ENCODE data around the gene RCAN3.
A peak's percentile ranks its signal among the peaks of the same experiment; 100 is the strongest.

GRCh38 chr1:24484199-24484598 lies 18.4 kb upstream of the RCAN3 start:
- no peak for TF ChIP-seq BACH1 (tag; IDR thresholded peaks at IDR 0.05)
- peak in 1 of 3 experiments; percentile 2; a peak in 1 of 6 replicates for TF ChIP-seq CTCF (IDR thresholded peaks at IDR 0.05 in 2 of 3, conservative IDR thresholded peaks at IDR 0.05 in 1 of 3; ENCODE audit: insufficient read depth in 2 of 3, low read depth in 1 of 3, low read length in 3 of 3)
- TF ChIP-seq SFPQ (IDR thresholded peaks at IDR 0.05; ENCODE audit: low read depth, low read length) = no peak
- no peak for TF ChIP-seq MXI1 (IDR thresholded peaks at IDR 0.05; ENCODE audit: low read depth, low read length)
- TF ChIP-seq NCOA2 (IDR thresholded peaks at IDR 0.05; ENCODE audit: partially characterized antibody in 2 of 2) = no peak
- no peak for TF ChIP-seq MAFK (IDR thresholded peaks at IDR 0.05; ENCODE audit: low read length)
- no peak for TF ChIP-seq KDM1A (IDR thresholded peaks at IDR 0.05)
- TF ChIP-seq POLR2A (conservative IDR thresholded peaks at IDR 0.05) = no peak
- no peak for TF ChIP-seq NFYB (IDR thresholded peaks at IDR 0.05; ENCODE audit: extremely low read depth, insufficient read length)
- TF ChIP-seq STAT5B (CRISPR knock-in tag; IDR thresholded peaks at IDR 0.05) = no peak

All from K562 (cell line).